Kidney capillary endothelial cell (primary cell): ENCODE data around the gene ZNF644.
"Not testable (repeated sequence)": the region's sequence is repeated elsewhere in the genome, so short reads cannot be mapped to it uniquely, and the experiment has no call there.

Experiments
- DNase-seq: peaks from one replicate; pipeline ENCODE4 v3.0.0-alpha.2; 2018; ENCODE audit warnings: low spot score

ZNF644 gene

DNA sequence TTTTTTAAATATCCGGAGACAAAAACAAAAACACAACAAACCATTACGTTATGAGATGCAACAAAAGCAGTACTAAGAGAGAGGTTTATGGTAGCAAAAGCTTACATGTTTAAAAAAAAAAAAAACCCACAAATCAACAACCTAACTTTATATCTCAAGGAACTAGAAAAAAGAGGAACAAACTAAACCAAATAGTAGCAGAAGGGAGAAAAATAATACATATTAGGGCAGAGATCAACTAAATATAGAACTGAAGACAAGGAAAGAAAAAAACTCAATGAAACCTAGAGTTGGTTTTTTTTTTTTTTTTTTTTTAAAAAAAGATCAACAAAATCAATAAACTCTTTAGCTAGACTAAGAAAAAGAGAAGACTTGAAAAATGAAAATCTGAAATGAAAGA is 34.9 kb downstream of the ZNF644 start:
- DNase-seq, result no peak

DNA sequence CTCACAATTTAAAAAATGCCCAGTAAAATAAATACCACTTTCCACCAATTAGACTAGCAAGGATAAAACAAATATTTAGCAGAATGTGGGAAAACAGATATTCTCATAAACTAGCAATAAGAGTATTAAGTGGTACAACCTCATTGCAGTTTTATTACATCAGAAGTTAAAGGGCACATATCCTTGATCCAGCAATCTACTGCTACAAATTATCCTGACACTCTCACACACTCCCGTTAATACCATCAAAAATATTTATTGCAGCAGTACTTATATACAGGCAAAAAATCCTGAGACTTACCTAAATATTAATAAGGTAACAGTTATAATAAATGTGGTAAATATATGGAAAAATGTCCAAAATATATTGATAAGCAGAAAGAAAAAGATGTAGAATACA is 44.3 kb downstream of the ZNF644 start:
- DNase-seq, result no peak

- DNase-seq, result peak; percentile 14
Measured at GRCh38 chr1:90973897-90974798, 47.7 kb downstream of the ZNF644 start.

GRCh38 chr1:90970208-90970607 is 51.6 kb downstream of the ZNF644 start:
- no peak for DNase-seq

DNA sequence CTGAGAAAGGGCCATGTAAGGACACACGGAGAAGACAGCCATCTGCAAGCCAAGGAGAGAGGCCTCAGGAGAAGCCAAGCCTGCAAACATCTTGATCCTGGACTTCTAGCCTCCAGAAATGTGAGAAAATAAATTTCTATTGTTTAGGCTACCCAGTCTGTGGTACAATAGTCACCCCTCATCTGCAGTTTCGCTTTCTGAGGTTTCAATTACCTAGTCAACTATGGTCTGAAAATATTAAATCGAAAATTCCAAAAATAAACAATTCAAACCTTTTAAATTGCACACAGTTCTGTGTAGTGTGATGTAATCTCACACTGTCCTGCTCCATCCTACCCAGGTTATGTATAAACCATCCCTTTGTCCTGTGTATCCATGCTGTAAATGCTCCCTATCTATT is 52.6 kb downstream of the ZNF644 start:
- no peak for DNase-seq

GRCh38 chr1:90964444-90965035 is 57.3 kb downstream of the ZNF644 start:
- peak; percentile 7 for DNase-seq

GRCh38 chr1:90963651-90964050 is 58.2 kb downstream of the ZNF644 start:
- DNase-seq, result no peak

- no peak for DNase-seq
Measured at GRCh38 chr1:90963236-90963635, 58.6 kb downstream of the ZNF644 start.

GRCh38 chr1:90959352-90960206 is 62.3 kb downstream of the ZNF644 start:
- no peak for DNase-seq

DNA sequence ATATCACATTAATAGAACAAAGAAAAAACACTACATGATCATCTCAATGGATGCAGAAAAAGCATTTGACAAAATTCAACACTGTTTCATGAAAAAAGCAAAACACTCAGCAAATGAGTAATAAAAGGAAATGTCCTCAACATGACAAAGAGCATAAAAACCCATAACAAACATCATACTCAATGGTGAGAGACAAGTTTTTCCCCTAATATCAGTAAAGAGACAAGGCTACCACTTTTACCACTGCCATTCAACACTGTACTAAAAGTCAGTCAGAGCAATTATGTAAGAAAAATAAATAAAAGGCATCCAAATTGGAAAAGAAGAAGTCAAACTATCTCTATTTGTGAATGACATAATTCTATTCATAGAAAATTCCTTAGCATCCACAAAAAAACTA is 64.3 kb downstream of the ZNF644 start:
- peak; percentile 34 for DNase-seq

- DNase-seq, result no peak
Measured at GRCh38 chr1:90955769-90956168, 66.1 kb downstream of the ZNF644 start.

- DNase-seq, result no peak
Measured at GRCh38 chr1:90952906-90953305, 68.9 kb downstream of the ZNF644 start.

GRCh38 chr1:90951009-90951408 is 70.8 kb downstream of the ZNF644 start:
- no peak for DNase-seq

DNA sequence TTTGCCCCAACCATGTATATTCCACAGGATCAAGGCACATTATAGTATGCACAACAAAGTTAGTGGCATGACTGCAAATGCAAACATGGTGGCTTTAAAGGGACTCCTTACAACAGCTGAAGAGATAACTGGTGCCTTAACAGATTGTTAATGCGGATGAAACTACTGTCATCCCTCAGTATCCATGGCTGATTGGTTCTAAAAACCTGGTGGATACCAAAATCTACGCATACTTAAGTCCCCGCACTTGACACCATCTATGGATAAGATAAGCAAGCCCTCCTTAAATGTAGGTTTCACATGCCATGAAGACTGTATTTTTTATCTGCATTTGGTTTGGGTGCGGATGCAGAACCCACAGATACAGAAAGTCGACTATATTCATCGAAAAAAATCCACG is 73.5 kb downstream of the ZNF644 start:
- DNase-seq, result no peak

DNA sequence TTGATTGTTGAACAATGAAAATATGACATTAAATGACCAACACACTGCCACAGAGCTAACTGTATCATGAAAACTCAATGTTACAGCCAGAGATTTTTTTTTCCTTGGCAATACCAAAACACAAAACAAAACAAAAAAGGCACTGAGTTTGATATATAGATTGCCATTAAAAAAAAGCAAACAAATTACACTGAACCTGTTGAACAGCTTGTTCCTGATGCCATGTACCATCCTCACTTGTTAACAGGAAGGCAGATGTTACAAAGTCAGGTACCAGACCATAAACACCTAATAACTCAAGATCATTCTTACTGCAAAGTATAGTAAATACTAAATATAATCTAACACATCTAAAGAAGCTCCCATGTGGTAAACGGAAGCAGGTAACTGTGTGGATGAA is 75.2 kb downstream of the ZNF644 start:
- no peak for DNase-seq

GRCh38 chr1:90945287-90945686 is 76.5 kb downstream of the ZNF644 start:
- no peak for DNase-seq

DNA sequence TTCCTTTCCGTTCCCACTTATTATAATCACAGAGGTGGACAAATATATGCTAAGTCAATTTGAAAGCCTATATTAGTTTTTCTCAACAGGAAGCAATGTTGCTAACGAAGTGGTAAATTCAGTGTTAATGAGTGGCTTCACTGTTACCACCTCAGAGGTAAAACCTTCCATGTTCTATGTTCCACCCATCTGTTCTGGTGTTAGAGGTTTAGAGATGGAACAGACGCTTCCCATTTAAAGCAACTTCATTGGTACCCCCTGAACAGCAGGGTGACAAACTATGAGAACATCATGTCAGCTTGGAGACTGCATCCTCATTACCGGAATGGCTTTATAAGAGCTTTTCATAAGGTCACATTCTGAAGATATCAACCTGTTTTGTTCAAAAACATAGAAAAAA is 77.9 kb downstream of the ZNF644 start:
- no peak for DNase-seq

DNA sequence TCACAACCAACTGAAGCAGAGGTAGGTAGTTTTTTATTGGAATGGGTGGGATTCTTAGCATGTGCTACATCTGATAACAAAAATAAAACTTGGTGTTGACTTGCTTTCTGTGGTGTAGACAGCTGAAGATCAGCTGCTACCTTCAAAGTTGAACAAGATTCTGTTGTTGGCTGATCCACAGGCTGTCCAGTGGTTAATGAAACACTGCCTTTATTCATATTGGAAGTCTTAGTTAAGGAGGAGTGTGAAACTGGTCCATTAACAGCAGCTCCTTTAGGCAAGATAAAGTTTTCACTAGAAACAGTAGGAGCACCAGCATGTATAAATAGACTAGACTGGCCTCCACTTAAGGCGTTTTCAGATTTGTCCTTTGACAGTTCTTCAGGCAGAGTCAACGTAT is 81.1 kb downstream of the ZNF644 start:
- no peak for DNase-seq

GRCh38 chr1:90936731-90937130 is 85.1 kb downstream of the ZNF644 start:
- DNase-seq, result no peak

DNA sequence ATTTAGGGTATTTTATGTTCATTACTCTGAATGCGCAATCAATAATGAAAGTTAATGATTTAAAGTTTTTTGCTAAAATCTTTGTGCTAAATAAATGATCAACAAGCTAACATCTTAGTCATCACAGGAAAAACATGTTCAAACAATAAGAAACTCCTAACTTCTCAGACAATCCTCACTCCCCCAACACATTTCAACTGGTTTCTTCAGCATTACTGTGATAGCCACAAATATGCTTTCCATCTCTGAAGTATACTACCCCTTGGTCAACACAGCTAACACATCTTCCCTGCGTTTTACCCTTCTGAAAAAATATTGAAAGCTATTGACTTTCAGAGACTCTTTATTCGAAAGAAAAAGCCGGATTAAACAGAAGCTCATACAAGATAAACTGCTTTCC is 85.8 kb downstream of the ZNF644 start:
- DNase-seq, result no peak

DNA sequence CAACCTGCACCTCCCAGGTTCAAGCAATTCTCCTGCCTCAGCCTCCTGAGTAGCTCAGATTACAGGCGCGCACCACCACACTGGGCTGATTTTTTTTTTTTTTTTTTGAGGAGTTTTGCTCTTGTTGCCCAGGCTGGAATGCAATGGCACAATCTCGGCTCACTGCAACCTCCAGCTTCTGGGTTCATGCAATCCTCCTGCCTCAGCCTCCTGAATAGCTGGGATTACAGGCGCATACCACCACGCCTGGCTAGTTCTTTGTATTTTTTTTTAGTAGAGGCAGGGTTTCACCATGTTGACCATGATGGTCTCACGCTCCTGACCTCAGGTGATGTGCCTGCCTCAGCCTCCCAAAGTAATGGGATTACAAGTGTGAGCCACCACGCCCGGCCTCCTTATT is 93.6 kb downstream of the ZNF644 start:
- DNase-seq, result not testable (repeated sequence)

DNA sequence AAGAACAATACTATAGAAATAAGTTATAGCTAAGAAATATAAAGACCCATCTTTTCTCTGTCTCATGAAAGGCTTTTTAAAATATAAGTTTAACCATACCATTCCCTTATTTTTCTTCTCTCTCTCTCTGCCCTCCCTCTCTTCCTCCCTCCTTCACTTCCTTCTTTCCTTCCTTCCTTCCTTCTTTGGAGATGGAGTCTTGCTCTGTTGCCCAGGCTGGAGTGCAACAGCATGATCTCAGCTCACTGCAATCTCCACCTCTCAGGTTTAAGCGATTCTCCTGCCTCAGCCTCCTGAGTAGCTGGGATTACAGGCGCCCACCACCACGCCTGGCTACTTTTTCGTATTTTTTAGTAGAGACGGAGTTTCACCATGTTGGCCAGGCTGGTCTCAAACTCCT is 94.2 kb downstream of the ZNF644 start:
- DNase-seq, result not testable (repeated sequence)

- DNase-seq, result no peak
Measured at GRCh38 chr1:90926971-90927370, 94.9 kb downstream of the ZNF644 start.
